OCI-LY1 (cell line): Measurements from ENCODE around the gene PM20D1.

Experiments
- H2AFZ ChIP-seq: fragments of 200-600 bp; sonication (generic), shearing (Covaris generic); 2 replicates; pipeline ENCODE4 v1.6.0; 2014; ENCODE audit warnings: antibody characterized with exemption, mild to moderate bottlenecking, low read length
- H3F3A ChIP-seq: fragments of 200-600 bp; sonication (generic), shearing (Covaris generic); 2 replicates; pipeline ENCODE4 v1.6.0; 2014; ENCODE audit warnings: mild to moderate bottlenecking, antibody characterized with exemption, low read length, moderate library complexity; ENCODE audit not compliant: insufficient read depth
- H3K27ac ChIP-seq: fragments of 200-600 bp; sonication (generic); 2 replicates; pipeline ENCODE4 v1.5.1; 2014; ENCODE audit warnings: low read length, mixed run types, mild to moderate bottlenecking, low read depth; ENCODE audit not compliant: poor library complexity, severe bottlenecking
- H3K27me3 ChIP-seq: fragments of 200-600 bp; sonication (generic); 2 replicates; pipeline ENCODE4 v1.6.0; 2014; ENCODE audit warnings: antibody characterized with exemption, mild to moderate bottlenecking, low read length, moderate library complexity; ENCODE audit not compliant: insufficient read depth
- H3K36me3 ChIP-seq: fragments of 200-600 bp; sonication (generic); 2 replicates; pipeline ENCODE4 v1.6.1; 2014; ENCODE audit warnings: mild to moderate bottlenecking, antibody characterized with exemption, low read length, moderate library complexity, mixed read lengths; ENCODE audit not compliant: insufficient read depth
- H3K4me1 ChIP-seq: fragments of 200-600 bp; sonication (generic); 2 replicates; pipeline ENCODE4 v1.5.1; 2014; ENCODE audit warnings: mild to moderate bottlenecking, low read length, moderate library complexity; ENCODE audit not compliant: insufficient read depth, severe bottlenecking
- H3K4me2 ChIP-seq: fragments of 200-600 bp; sonication (generic), shearing (Covaris generic); 2 replicates; pipeline ENCODE4 v1.6.1; 2014; ENCODE audit warnings: low read length
- H3K4me3 ChIP-seq: fragments of 200-600 bp; sonication (generic); 2 replicates; pipeline ENCODE4 v1.5.1; 2014; ENCODE audit warnings: low read length, low read depth, mild to moderate bottlenecking, mixed read lengths; ENCODE audit not compliant: poor library complexity, severe bottlenecking
- H3K79me2 ChIP-seq: fragments of 200-600 bp; shearing (Covaris generic); 2 replicates; pipeline ENCODE4 v1.6.1; 2016; ENCODE audit warnings: mixed run types, low read length, mixed read lengths; ENCODE audit not compliant: insufficient read depth
- H3K9ac ChIP-seq: fragments of 200-600 bp; sonication (generic), shearing (Covaris generic); 2 replicates; pipeline ENCODE4 v1.6.1; 2014; ENCODE audit warnings: mild to moderate bottlenecking, low read length, mixed read lengths
- H3K9me2 ChIP-seq: fragments of 200-600 bp; sonication (generic), shearing (Covaris generic); 2 replicates; pipeline ENCODE4 v1.6.1; 2014; ENCODE audit warnings: low read depth, mild to moderate bottlenecking, low read length, mixed read lengths
- H3K9me3 ChIP-seq: fragments of 200-600 bp; shearing (Covaris generic); 2 replicates; pipeline ENCODE4 v1.6.1; 2014; ENCODE audit warnings: low read length, mixed read lengths
- H4K20me1 ChIP-seq: fragments of 200-600 bp; sonication (generic), shearing (Covaris generic); 2 replicates; pipeline ENCODE4 v1.6.0; 2016; ENCODE audit warnings: mild to moderate bottlenecking, low read length; ENCODE audit not compliant: insufficient read depth
- EZH2 ChIP-seq: fragments of 200-600 bp; sonication (generic), shearing (Covaris generic); IDR thresholded peaks from 2 replicates; pipeline ENCODE4 v1.8.0; 2017; ENCODE audit warnings: borderline replicate concordance, mixed run types, mild to moderate bottlenecking, antibody characterized with exemption, low read length, moderate library complexity, mixed read lengths
- TF ChIP-seq, protein P1 (sequence below): fragments of 200-600 bp; sonication (generic), shearing (Covaris generic); IDR thresholded peaks from 2 replicates; pipeline ENCODE4 v1.5.1; 2017; ENCODE audit warnings: mild to moderate bottlenecking, antibody characterized with exemption, low read length, moderate library complexity, mixed read lengths

The PM20D1 gene

DNA sequence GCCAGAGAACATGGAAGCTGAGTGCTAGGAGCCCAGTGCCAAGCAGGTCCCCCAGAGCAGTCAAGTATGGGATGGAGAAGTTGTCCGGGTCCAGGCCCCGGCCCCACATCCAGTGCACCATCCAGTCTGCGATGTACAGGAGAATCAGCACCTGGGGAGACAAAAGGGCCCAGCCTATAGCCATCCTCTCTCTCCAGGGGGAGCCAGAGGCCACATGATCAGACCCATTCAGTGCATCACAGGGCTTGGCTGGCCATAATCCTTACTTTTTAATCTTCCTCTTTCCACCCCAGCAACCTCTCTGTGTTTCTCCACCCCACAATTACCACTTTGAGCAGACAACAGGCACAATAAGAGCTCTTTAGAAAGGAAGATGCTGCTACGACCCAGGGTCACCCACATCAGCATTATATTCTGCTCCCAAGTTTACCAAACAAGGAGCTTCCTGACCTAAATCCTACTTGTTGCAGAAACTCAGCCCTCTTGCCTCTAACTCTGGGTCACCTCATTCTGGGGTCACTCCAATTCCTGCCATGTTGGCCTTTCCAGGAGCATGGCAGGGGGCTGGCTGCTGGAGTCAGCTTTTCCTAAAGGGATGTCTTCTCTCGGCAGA is 58.3 kb downstream of the PM20D1 start:
- Histone ChIP-seq H3K4me1 (no peaks in the 10 kb centered on the region), H3K79me2 (no peaks in the 10 kb centered on the region), H2AFZ (no peak overlapping the region), H3K4me3 (no peak overlapping the region), H3K9me2 (no peaks in the 10 kb centered on the region), H3K27ac (no peak overlapping the region), H3K4me2 (no peak overlapping the region), H3K27me3 (no peaks in the 10 kb centered on the region), H3K9me3 (no peaks in the 10 kb centered on the region), H3K36me3 (no peaks in the 10 kb centered on the region), H3K9ac (no peak overlapping the region), H4K20me1 (no peaks in the 10 kb centered on the region), H3F3A (no peaks in the 10 kb centered on the region)
- no peak for TF ChIP-seq EZH2
- TF ChIP-seq, protein P1, sequence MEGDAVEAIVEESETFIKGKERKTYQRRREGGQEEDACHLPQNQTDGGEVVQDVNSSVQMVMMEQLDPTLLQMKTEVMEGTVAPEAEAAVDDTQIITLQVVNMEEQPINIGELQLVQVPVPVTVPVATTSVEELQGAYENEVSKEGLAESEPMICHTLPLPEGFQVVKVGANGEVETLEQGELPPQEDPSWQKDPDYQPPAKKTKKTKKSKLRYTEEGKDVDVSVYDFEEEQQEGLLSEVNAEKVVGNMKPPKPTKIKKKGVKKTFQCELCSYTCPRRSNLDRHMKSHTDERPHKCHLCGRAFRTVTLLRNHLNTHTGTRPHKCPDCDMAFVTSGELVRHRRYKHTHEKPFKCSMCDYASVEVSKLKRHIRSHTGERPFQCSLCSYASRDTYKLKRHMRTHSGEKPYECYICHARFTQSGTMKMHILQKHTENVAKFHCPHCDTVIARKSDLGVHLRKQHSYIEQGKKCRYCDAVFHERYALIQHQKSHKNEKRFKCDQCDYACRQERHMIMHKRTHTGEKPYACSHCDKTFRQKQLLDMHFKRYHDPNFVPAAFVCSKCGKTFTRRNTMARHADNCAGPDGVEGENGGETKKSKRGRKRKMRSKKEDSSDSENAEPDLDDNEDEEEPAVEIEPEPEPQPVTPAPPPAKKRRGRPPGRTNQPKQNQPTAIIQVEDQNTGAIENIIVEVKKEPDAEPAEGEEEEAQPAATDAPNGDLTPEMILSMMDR: peak; percentile 82

DNA sequence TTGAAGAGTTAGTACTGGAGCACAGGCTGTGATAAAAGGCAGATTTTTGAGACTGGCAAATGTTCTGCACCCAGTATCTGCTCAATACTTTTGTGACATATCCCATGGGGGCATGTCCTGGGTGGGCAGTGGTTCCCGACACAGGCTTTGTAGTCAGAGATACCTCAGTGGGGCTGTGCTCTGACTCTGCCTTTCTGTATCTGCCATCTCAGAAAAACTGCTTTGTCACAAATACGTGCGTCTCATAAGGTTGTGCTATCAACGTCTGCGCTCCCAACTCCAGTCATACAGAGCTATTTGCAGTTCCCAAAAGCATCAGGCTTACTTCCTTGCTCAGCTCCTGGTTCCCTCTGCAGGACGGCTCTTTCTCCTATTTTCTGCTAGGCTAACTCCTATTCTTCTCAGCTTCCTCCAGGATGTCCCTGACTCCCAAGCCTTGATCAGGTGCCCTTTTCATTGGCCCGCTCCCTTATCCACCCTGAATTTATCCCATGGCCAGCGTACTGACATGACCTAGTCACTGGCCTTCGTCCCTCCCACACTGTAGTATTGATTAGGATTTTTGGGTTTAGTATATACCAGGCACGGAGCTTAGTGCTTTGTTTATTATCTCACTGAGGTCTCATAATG is 62.5 kb downstream of the PM20D1 start:
- H3K27ac ChIP-seq: no peak overlapping the region
- H3K79me2 ChIP-seq: no peaks in the 10 kb centered on the region

DNA sequence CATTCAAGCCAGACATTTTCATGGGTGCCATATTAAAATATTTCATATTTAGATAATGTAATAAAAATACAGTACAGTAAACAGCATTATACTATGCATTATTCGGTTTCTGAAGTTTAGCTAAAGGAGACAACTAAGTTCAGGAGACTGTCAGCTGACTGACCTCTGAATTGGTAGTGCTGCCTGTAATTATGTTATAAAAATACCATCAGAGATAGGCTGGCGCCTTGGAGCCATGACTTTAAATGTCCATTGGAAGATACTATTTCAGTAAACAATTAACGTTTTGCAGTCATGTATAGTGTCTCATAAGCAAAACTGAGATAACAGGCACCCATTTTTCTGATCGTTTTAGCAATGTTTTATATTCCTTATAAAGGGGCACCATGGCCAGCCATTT is 63.3 kb downstream of the PM20D1 start:
- no peaks in the 10 kb centered on the region for H3K36me3 ChIP-seq
- no peak overlapping the region for H3K27ac ChIP-seq
- TF ChIP-seq EZH2: no peak
- TF ChIP-seq, protein P1: no peak
- H3K4me3 ChIP-seq: no peak overlapping the region
- H3K9ac ChIP-seq: no peak overlapping the region
- no peaks in the 10 kb centered on the region for H3K79me2 ChIP-seq
- H3K4me2 ChIP-seq: no peak overlapping the region
- H2AFZ ChIP-seq: no peak overlapping the region
- H3F3A ChIP-seq: no peaks in the 10 kb centered on the region
- no peaks in the 10 kb centered on the region for H4K20me1 ChIP-seq
- no peaks in the 10 kb centered on the region for H3K4me1 ChIP-seq
- no peaks in the 10 kb centered on the region for H3K9me2 ChIP-seq
- 0 out of 2 replicates have a peak, but pooled peaks cover 3% of the 10 kb centered on the region for H3K27me3 ChIP-seq
- no peaks in the 10 kb centered on the region for H3K9me3 ChIP-seq

More for the DNA sequence above, 62.5 kb downstream of the PM20D1 start:
- Histone ChIP-seq H3K36me3 (no peaks in the 10 kb centered on the region), H3K4me2 (no peak overlapping the region), H3K9me2 (no peaks in the 10 kb centered on the region), H2AFZ (no peak overlapping the region), H3K9ac (no peak overlapping the region), H3K27me3 (0 out of 2 replicates have a peak, but pooled peaks cover 3% of the 10 kb centered on the region), H4K20me1 (no peaks in the 10 kb centered on the region), H3K9me3 (no peaks in the 10 kb centered on the region), H3K4me3 (no peak overlapping the region), H3K4me1 (no peaks in the 10 kb centered on the region), H3F3A (no peaks in the 10 kb centered on the region)
- TF ChIP-seq, protein P1: no peak
- TF ChIP-seq EZH2: no peak
